Measurements from ENCODE around the gene CIDEA.

Gene CIDEA

DNA sequence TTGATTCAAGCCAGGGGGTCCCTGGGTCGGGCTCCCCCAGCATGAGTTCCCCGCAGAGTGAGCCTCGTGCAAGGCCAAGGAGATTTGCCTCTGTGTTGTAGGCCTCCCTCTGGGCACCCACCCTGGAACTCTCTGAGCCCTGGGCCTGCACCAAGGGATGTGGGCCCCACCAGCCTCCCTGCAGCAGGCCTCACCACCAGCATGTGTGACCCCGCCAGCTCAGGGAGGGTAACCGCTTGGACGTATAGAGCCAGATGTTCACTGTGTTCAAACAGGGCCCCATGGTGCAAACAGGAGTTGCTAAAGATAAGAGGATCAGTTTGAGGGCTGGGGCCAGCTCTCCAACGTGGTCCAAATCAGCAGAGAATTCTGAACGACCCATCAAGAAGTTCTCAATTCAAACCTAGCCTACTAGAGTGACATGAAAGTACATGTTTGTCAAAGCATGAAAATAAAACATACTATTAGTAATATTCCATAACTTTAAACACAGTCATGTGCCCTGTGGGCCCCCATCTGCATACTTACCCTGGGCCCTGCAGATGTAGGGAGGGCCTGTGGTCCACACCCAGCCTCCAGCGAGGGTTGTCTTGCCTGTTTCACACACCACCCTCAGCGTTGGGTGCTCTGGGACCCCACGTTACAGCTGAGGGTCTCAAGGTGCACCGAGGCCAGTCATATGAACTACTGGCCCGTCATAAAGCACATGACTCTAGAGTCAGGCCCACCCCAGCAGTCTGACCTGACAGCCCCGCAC is 48.4 kb downstream of the CIDEA start:
- Histone ChIP-seq H3K27me3 (replicated peaks; ENCODE audit: control insufficient read depth, insufficient read depth, low read length) (peaks cover 2% of the 10 kb centered on the region; the same call in 1 of the 2 replicates), H3K4me3 (replicated peaks; ENCODE audit: low read depth, low read length) (no peak overlapping the region), H3K36me3 (ENCODE audit: control insufficient read depth, insufficient read depth, low read length) (no peaks in the 10 kb centered on the region)
- no peak for DNase-seq (ENCODE audit: extremely low read depth, insufficient read length)
- TF ChIP-seq, protein P1, sequence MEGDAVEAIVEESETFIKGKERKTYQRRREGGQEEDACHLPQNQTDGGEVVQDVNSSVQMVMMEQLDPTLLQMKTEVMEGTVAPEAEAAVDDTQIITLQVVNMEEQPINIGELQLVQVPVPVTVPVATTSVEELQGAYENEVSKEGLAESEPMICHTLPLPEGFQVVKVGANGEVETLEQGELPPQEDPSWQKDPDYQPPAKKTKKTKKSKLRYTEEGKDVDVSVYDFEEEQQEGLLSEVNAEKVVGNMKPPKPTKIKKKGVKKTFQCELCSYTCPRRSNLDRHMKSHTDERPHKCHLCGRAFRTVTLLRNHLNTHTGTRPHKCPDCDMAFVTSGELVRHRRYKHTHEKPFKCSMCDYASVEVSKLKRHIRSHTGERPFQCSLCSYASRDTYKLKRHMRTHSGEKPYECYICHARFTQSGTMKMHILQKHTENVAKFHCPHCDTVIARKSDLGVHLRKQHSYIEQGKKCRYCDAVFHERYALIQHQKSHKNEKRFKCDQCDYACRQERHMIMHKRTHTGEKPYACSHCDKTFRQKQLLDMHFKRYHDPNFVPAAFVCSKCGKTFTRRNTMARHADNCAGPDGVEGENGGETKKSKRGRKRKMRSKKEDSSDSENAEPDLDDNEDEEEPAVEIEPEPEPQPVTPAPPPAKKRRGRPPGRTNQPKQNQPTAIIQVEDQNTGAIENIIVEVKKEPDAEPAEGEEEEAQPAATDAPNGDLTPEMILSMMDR (IDR thresholded peaks at IDR 0.05; ENCODE audit: insufficient read depth, low read length, poor library complexity, severe bottlenecking) = no peak

DNA sequence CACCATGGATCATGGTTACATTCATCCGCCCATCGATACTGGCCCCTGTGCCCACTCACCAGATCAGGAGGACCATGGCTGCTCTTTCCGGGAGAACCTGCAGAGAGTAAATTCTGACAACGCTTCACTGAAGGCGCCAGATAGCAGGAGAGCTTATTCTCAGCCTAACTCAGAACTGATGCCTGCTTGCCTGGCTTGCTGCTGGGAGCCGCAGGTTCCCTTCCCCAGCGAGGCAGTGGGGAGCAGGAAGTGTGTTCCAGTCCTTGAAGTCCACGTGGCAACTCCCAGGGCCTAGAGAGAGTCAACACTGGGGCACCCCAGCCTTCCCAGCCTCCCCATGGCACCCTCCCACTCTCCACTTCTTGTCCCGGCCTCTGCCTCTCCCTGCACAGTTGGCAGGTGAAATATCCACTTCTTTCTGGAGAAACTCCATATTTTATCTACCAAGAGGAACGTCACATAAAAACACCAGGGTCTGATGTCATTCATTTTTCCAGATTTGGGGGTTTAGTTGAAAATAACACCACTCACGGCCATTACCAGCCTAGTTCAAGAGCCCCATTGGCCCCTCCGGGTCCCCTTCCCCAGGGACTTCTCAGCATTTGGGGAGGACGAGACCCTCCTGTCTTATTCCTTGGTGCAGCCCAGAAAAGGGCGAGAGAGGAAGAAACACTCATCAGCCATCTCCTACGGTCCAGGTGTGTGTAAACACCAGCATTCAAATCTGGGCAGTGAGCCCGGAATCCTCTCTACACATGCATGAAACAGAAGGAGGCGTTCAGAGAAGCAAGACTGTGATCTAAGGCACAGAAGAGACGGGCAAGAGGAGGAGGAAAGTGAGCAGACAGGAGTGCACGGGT is 50.4 kb downstream of the CIDEA start:
- TF ChIP-seq, protein P1 (IDR thresholded peaks at IDR 0.05; ENCODE audit: insufficient read depth, low read length, poor library complexity, severe bottlenecking) = no peak
- Histone ChIP-seq H3K27me3 (replicated peaks; ENCODE audit: control insufficient read depth, insufficient read depth, low read length) (peaks cover 2% of the 10 kb centered on the region; the same call in 1 of the 2 replicates), H3K36me3 (ENCODE audit: control insufficient read depth, insufficient read depth, low read length) (no peaks in the 10 kb centered on the region), H3K4me3 (replicated peaks; ENCODE audit: low read depth, low read length) (no peak overlapping the region)
- DNase-seq (ENCODE audit: extremely low read depth, insufficient read length) = no peak

DNA sequence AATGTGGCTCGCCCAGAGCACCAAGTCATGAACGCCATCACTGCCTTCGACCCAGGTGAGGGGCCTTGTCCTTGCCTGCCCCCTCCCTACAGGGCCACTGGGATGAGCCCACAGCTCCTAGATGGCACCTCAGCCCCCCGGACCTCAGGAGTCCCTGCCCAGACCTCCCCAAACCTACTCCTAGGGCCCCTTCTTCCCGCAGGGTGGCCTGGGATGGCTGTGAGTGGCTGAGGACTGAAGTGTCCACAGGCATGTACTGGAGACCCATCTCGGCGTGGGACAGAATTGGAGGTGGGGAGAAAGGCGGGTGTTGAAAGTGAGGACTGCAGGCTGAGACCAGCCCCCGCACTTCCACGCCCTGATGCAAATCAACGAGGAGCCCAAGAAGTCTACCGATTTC is 51.0 kb downstream of the CIDEA start:
- no peak overlapping the region for H3K4me3 ChIP-seq (replicated peaks; ENCODE audit: low read depth, low read length)
- DNase-seq (ENCODE audit: extremely low read depth, insufficient read length) = no peak
- TF ChIP-seq, protein P1 (IDR thresholded peaks at IDR 0.05; ENCODE audit: insufficient read depth, low read length, poor library complexity, severe bottlenecking) = no peak
- H3K27me3 ChIP-seq (replicated peaks; ENCODE audit: control insufficient read depth, insufficient read depth, low read length) = peaks cover 2% of the 10 kb centered on the region; the same call in 1 of the 2 replicates
- H3K36me3 ChIP-seq (ENCODE audit: control insufficient read depth, insufficient read depth, low read length) = no peaks in the 10 kb centered on the region

- peaks cover 2% of the 10 kb centered on the region; the same call in 1 of the 2 replicates for H3K27me3 ChIP-seq (replicated peaks; ENCODE audit: control insufficient read depth, insufficient read depth, low read length)
- no peak overlapping the region for H3K4me3 ChIP-seq (replicated peaks; ENCODE audit: low read depth, low read length)
- TF ChIP-seq, protein P1 (IDR thresholded peaks at IDR 0.05; ENCODE audit: insufficient read depth, low read length, poor library complexity, severe bottlenecking) = no peak
- DNase-seq (ENCODE audit: extremely low read depth, insufficient read length) = no peak
- H3K36me3 ChIP-seq (ENCODE audit: control insufficient read depth, insufficient read depth, low read length) = no peaks in the 10 kb centered on the region
Observed at GRCh38 chr18:12305930-12306629, 51.9 kb downstream of the CIDEA start.

DNA sequence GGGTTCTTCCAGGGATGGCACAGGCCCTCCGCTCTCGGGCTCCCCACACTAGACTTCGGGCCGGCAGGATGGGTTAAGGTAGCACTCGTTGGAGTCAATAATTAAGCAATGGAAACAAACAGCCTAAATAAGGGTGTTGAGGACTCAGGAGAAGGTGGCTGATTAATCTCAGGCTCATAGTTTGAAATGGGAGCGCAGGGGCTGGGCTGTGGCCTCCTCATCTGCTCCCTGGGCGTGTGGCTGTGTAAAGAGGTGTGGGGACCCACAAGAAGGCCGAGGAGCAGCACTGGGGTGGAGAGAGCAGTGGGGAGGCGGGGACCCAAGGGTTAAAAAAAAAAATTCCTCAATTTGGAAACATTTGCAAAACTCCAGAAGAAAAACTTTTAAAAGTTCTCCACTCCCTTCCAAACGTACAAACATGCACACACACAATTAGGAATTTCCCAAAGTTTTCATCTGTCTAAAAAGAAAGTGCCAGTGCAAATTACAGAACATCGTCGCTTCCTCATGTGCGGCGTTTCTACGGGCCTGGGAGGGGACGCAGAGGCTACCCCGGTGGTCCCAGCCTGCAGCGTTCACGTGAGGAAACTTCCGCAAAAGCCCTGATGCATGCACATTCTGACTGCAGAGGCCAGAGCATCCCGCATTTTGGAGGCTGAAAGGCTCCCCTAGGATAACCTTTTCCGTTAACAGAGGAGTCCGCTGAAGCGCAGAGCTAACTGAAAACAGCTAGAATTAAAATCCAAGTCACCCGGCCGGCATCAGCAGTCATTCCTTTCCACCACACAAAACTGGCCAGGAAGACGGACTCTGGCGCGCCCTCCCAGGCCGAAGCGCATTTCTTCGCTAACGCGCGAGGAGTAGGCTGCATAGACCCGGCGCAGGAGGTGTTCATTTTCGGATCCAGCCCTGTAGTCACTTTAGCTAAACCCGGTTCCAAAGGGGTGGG is 52.9 kb downstream of the CIDEA start:
- Histone ChIP-seq H3K4me3 (replicated peaks; ENCODE audit: low read depth, low read length) (peak overlapping the region; percentile 10; the same call in 1 of the 2 replicates), H3K36me3 (ENCODE audit: control insufficient read depth, insufficient read depth, low read length) (no peaks in the 10 kb centered on the region), H3K27me3 (replicated peaks; ENCODE audit: control insufficient read depth, insufficient read depth, low read length) (peaks cover 2% of the 10 kb centered on the region; the same call in 1 of the 2 replicates)
- TF ChIP-seq, protein P1 (IDR thresholded peaks at IDR 0.05; ENCODE audit: insufficient read depth, low read length, poor library complexity, severe bottlenecking) = no peak
- no peak for DNase-seq (ENCODE audit: extremely low read depth, insufficient read length)
